Gastroesophageal sphincter (tissue), 3 donors: ENCODE measurements around the gene SIVA1.

Experiments used
- POLR2A ChIP-seq, 2 donors: fragments of 450-650 bp; IDR thresholded peaks; one replicate each; pipeline ENCODE4 v1.6.1; 2017; ENCODE audit warnings: antibody characterized with exemption in 2 of 2, mild to moderate bottlenecking in 2 of 2, moderate library complexity in 1 of 2
- TF ChIP-seq, protein P1 (sequence below), 4 experiments: fragments of 200-600 bp in 2 of 4; fragments of 450-650 bp in 2 of 4; sonication (generic) in 1 of 4; IDR thresholded peaks; one replicate each; pipeline ENCODE4 v1.5.1; 2017 to 2019; ENCODE audit warnings: antibody characterized with exemption in 4 of 4, mild to moderate bottlenecking in 2 of 4, moderate library complexity in 2 of 4

DNA sequence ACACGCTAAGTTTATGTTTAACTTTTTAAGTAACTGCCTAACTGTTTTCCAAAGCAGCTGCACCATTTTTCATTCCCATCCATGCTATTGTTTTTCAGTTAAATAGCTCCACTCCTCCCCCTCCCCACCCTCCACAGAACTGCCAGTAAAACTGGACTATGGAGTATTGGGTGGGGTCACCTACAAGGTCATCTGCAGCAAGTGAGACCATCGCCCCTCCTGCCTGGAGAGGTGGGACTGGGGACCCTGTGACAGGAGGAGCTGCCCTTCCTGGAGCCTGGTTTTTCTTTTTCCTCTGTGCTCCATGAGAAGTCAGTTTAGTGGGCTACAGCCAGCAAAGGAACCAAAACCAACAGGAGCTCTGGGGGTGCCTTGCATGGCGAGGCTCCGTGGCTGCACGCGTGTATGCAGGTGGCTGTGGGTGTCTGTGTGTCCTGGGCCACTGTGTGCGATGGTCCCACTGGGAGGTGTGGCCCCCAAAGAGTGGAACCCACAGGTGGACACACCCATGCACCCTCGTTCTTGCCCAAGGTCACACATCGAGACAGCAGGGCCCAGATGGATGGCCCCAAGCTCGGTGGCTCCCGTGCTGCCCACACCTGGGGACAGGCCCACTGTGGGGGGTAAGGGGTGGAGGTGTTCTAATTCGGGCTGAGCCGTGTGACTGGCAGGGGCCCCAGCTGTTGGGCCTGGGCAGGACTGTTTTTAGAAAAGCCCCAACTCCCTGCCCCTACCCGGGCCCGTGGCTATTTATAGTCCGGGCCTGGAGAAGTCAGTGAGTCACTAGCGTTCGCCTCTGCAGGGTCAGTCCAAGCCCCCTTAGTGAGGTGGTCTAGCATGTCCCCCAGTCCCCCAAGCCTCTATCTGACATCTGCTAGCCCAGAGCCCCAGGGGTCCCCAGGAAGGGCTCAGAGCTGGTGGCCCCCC is 31.2 kb upstream of the SIVA1 start:
- TF ChIP-seq, protein P1, sequence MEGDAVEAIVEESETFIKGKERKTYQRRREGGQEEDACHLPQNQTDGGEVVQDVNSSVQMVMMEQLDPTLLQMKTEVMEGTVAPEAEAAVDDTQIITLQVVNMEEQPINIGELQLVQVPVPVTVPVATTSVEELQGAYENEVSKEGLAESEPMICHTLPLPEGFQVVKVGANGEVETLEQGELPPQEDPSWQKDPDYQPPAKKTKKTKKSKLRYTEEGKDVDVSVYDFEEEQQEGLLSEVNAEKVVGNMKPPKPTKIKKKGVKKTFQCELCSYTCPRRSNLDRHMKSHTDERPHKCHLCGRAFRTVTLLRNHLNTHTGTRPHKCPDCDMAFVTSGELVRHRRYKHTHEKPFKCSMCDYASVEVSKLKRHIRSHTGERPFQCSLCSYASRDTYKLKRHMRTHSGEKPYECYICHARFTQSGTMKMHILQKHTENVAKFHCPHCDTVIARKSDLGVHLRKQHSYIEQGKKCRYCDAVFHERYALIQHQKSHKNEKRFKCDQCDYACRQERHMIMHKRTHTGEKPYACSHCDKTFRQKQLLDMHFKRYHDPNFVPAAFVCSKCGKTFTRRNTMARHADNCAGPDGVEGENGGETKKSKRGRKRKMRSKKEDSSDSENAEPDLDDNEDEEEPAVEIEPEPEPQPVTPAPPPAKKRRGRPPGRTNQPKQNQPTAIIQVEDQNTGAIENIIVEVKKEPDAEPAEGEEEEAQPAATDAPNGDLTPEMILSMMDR (IDR thresholded peaks at IDR 0.05): no peak
- no peak for TF ChIP-seq POLR2A (IDR thresholded peaks at IDR 0.05)
